HG03045 (cell line): ENCODE measurements around the gene PGBD1.

Source experiments
- ATAC-seq: cut with Tn5 transposase; IDR thresholded peaks from one replicate; pipeline ENCODE4 v1.9.1; 2021; ENCODE audit warnings: mild to moderate bottlenecking, moderate library complexity; ENCODE audit not compliant: unreplicated experiment

Gene PGBD1, protein sequence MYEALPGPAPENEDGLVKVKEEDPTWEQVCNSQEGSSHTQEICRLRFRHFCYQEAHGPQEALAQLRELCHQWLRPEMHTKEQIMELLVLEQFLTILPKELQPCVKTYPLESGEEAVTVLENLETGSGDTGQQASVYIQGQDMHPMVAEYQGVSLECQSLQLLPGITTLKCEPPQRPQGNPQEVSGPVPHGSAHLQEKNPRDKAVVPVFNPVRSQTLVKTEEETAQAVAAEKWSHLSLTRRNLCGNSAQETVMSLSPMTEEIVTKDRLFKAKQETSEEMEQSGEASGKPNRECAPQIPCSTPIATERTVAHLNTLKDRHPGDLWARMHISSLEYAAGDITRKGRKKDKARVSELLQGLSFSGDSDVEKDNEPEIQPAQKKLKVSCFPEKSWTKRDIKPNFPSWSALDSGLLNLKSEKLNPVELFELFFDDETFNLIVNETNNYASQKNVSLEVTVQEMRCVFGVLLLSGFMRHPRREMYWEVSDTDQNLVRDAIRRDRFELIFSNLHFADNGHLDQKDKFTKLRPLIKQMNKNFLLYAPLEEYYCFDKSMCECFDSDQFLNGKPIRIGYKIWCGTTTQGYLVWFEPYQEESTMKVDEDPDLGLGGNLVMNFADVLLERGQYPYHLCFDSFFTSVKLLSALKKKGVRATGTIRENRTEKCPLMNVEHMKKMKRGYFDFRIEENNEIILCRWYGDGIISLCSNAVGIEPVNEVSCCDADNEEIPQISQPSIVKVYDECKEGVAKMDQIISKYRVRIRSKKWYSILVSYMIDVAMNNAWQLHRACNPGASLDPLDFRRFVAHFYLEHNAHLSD

DNA sequence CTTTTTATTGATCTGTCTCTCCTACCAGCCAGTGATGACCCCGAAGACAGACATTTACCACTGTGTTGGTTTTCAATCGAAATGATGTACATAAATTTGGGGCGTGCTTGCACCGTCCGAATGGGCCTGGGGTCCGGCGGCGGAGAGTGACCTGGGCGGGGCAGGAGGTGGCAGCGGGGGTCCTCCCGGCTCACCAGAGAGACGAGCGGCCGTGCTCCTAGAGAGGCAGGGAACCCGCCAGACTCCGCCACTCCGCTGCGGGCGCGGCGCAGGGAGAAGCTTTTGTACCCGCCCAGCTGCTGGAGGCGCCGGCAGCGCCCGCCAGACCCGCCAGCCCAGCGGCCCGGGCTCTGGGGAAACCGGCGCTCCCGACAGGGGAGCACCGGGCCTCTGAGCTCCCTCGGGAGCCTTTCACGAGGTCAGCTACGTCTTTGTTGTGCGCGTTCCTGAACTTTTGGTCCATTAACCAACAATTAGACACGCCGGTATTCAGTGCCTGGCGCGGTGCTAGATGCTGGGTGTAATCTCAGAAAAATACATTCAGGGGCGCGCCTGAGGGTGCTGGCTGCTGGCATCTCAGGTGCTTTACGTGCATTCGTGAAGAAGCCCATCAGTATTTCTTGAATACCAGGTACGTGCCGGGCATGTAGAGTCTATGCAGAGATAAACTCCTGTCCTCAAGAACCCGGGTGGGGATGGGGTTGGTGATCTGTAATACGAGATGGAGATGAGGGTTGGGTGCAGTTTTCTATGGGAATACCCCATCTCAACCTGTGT is at the start of gene PGBD1:
Gene PGBD1 (plus strand): TSS at position 285 of the 777 bp plus-strand sequence. CDS start 2,242 bp downstream, outside the sequence.
- ATAC-seq: peak; percentile 86

DNA sequence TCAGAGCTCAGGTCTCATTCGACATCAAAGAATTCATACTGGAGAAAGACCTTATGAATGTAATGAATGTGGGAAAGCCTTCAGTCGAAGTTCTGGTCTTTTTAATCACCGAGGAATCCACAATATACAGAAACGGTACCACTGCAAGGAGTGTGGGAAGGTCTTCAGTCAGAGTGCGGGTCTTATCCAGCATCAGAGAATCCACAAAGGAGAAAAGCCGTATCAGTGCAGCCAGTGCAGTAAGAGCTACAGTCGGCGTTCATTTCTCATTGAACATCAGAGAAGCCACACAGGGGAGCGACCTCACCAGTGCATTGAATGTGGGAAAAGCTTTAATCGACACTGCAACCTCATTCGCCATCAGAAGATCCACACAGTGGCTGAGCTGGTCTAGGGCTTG is 48.6 kb upstream of the PGBD1 start:
- no peak for ATAC-seq

DNA sequence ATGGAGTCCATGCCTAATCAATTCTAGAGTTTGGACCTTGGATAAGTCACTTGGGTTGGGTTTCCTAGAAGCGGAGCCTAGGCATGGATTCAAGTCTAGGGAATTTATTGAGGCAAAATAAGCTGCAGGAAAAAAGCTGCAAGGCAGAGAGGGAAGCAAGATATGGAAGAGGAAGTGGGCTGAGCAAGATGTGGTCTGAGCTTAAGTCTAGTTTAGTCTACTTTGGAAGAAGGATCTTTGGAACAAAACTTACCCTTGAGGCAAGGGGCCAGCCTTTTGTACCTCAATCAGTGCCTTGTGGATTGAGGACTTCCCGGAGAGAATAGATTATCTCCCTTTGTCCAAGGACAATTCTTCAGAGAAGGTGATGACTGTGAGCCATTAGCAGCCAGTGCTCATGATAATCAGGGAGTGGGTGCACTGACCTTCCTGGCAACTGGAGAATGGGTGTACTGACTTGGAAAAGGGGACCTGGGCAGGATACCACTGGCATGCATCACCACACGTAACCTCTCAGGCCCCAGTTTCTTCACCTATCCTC is 45.4 kb upstream of the PGBD1 start:
- ATAC-seq: no peak

DNA sequence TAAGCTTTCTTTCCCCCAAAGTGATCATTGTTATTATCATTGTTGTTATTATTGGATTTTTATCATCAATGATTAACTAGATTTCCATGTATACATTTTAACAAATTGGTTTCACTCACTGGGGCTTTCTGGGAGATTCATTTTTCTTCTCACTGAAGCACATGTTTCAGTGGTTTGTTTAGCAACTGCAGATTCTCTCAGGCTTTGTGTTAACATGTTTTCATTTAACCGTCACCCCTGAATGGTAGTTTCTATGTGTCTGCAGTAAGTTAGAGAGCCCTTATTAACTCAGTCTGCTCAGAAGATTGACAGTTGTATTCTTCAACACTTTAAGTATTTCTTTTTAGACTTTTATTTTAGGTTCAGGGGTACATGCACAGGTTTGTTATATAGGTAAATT is 41.7 kb upstream of the PGBD1 start:
- ATAC-seq: no peak

DNA sequence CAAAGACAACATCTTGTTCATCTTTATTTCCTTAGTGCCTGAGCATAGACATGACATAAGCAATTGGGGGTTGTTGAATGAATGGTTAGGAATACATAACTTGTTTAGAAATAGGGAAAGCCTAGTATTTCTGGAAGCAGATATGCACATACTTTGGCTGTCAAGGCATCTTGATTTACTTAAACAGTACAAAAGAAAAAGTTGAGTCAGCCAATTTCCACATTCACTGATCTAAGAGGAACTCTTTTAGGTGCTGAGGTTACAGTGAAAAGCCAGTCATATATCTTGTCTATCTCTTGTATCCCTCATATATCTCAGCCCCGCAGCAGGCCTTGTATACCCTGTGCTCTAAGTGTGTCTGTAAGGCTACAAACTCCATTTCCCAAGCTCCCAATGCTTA is 40.9 kb upstream of the PGBD1 start:
- ATAC-seq: no peak

DNA sequence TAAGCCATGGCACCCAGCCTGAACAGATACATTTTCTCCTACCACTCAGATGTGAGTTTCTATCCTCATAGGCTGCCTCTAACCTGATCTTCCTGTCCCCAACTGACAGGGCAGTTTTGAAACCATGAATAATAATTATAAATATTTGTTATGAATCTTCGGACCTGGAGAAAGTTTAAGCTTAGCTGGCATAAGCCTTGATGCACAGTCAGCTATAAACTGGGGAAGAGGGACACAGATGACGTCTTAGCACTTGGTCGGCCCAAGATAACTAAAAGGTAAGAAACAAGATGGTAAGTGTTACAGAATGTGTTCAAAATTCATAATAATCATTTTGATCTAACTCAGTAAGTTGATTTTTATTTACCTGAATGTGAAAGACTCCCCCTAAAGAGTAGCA is 37.4 kb upstream of the PGBD1 start:
- ATAC-seq: no peak

DNA sequence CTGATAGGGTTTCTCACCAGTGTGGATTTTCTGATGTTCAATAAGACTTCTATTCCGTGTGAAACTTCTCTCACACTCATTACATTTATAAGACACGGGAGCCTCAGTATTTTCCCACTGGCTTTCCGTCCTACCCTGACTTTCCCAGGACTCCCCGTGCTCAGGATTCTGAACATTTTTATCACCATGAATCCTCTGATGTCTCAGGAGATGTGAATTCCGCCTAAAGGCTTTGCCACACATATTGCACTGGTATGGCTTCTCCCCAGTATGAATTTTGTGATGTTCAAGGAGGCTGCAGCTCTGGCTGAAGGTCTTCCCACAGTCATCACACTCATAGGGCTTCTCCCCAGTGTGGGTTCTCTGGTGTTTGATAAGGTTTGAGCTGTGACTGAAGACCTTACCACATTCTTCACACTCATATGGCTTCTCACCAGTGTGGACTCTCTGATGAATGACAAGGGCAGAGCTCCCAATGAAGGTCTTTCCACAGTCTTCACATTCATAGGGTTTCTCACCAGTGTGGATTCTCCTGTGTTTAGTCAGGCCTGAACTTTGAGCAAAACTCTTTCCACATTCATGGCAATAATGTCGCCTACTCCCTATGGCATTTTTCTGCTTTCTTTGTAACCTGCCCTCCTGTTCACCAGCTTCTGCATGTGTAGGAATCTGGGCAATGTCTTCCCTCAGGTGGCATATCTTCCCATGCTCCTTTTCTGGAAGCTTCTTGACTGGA is 36.0 kb upstream of the PGBD1 start:
- no peak for ATAC-seq

DNA sequence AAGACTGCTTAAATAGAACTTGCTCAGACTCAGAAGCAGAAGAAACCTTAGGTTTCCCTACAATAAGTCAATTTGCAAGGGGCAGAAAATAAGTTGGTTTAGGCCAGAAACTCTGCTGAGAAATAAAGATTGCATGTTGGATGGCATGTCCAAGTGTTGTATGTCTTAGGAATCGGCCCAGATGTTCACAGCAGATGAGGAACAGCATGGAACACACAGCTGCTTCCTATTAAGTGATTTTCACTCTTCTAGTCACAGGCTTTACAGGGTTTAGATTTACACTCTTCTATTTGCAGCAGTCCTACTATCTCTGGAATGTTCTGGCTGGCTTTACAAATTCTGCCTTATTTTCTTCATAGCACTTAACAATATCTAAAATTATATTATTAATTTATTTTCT is 32.5 kb upstream of the PGBD1 start:
- no peak for ATAC-seq

DNA sequence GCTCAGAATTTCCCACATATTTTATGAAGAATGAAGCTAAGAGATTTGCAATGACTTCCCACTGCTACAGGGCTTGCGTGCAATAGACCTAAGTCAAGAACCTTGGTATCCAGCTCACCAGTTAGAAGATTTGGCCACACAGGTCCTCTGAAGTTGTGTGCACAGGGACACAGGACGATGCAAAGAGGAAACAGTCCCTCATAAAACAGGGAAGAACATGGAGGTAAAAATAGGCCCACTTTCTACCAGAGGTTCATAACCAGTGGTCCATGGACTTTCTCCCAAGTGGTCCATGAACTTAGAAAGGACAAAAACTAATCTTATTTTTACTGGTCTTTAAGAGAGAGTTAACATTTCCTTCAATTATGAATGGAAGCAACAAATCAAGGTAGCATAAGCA is 30.6 kb upstream of the PGBD1 start:
- no peak for ATAC-seq

DNA sequence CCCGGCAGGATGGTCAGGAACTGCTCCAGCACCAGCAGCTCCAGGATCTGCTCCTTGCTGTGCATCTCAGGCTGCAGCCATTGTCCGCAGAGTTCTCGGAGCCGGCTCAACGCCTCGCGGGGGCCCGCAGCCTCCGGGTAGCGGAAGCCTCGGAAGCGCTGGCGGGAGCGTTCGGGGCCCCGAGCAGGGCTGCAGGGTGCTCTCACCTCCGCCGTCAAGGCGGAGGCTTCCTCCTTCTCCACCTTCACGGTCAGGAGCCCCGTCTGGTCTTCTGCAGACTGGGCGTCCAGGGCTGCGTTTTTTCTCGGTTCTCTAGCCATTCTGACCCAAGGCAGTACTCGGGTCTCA is 29.7 kb upstream of the PGBD1 start:
- peak; percentile 49 for ATAC-seq

DNA sequence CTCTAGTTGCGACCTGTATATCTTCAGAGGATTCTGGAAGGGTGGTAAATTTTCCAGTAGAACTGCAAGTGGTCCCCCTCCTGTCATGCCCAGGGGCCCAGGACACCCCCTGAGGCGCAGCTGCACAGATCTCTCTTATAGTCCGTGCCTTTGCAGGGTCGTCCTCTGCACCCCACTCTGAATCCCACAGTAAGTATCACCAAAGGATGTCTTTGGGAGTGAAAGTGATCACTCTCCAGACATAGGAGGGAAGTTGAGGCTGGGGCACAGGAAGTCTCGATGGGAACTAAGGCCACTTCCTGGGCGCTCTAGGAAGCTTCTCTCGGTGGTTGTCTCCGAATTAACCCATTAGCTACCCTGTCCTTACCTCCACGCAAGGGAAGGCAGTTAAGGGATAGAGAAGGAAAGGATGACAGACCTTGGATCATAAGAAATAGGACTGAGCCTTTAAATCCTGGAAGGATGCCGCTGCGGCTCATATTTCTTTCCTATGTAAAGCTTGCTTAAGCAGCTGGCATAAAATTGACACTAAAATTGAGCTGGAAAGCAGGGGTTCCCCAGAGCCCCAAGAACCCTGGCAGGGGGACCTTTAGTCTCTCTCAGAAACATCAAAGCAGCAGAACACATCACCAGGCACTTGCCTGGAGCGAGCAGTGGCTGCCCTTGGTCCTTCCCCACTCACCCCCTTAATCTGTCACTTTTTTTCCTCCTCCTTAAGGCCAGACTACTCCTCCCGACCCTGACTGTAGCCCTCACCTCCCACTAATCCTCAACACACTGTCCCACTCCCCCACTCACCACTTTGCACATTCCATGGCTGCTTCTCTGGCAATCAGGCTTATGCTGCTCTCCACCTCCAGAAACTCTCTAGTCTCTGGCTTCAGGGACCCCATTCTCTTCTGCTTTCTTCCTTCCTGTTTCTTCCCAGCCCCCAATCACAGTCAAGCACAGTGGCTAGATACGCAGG is 29.1 kb upstream of the PGBD1 start, which contains the start of gene ZKSCAN4:
Gene ZKSCAN4 (minus strand): TSS at position 261 of the 967 bp plus-strand sequence. CDS start 289 bp downstream, outside the sequence.
- peak; percentile 74 for ATAC-seq

DNA sequence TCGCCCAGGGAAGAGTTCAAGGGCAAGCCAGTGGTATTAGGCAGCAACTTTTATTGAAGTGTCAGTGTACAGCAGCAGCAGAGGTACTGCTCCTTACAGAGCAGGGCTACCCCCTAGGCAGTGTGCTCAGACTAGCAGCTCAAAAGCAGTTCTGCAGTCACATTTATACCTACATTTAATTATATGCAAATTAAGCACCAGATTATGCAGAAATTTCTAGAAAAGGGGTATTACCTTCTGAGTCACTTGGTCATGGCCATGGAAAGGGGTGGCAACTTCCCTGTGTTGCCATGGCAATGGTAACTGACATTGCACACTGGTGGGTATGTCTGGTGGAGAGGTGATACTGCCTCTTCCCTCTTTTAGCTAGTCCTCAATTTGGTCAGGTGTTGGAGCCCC is 27.3 kb upstream of the PGBD1 start:
- ATAC-seq: no peak

DNA sequence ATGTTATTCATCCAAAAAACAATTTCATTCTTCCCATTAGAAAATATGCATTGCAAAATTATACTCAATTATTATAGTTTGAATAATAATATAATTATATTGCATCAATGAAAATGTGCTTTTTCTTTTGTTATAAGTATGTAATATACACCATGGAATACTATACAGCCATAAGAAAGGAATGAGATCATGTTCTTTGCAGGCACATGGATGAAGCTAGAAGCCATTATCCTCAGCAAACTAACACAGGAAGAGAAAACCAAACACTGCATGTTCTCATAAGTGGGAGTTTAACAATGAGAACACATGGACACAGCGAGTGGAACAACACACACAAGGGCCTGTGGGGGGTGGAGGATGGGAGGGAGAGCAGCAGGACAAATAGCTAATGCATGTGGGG is 24.3 kb upstream of the PGBD1 start:
- ATAC-seq: no peak

DNA sequence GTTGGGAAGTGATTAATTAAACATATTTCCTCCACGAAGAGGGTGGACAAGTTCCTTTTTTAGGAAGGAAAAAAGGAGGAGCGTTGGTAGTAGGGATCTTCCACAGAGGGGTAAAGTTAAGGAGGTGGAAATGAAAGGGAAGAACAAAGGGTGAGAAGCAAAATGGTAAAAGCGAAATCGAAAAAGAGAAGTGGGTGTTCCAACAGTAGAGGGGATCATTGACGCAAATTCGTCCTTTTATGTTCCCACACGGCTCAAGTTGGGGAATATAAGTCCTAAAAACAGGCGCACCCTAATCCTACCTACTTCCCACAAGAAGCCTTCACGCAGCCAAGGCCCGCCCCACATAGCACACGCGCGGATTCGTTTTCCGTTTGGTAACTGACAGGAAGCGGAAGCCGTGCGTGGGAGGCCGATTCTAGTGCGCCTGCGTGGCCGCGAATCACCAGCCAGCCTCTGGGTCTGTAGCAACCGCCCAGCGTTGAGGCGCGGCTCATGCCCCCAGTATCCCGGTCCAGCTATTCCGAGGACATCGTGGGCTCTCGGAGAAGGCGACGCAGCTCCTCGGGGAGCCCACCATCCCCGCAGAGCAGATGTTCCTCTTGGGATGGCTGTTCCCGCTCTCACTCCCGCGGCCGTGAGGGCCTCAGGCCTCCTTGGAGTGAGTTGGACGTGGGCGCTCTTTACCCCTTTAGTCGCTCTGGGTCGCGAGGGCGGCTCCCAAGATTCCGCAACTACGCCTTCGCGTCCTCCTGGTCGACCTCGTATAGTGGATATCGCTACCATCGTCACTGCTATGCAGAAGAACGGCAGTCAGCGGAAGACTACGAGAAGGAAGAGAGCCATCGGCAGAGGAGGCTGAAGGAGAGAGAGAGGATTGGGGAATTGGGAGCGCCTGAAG is 22.2 kb upstream of the PGBD1 start, which contains the start of gene NKAPL:
Gene NKAPL (plus strand): TSS at position 421 of the 901 bp plus-strand sequence. CDS start 75 bp downstream, at position 496.
- no peak for ATAC-seq

DNA sequence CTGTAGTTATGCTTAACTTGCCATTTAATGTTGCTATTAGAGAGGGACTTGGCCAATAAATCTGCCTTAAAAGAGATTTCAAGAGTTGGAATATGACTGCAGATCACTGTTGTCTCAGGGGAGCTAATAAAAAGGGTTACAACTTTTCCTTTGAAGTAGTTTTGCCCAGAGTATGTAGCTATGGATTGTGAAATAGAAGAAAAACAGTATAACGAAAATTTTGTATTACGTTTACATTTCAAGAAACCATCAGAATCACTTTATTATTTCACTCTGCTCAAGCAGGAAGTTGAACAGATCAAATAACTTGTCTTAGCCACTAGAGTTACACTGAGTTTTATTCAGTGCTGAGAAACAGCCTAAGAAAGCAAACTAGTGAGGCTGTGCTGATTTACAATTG is 17.4 kb upstream of the PGBD1 start:
- ATAC-seq: no peak

DNA sequence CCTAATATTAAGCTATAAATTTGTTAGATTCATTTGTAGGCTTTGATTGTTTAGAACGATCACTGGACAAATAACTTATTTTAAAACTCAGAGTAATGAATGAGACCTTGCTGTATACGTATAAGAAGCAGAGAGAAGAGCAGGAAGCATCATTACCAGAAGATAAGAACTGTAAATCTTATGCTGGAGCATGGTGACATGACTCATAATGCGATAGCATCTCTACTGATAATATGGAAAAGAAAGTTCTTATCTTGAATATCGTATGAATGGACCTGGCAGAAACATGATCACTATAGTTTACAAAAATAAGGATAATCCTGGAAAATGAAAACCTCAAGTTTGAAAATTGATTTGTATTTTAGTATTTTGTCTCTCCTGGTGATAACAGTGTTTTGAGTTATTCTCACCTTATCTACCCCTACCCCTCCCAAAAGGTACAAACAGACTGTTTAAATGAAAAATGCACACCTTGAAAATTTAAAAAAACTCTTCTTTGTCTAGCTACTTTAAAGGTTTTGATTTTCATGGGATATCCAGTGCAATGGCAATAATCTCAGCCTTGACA is 16.5 kb upstream of the PGBD1 start:
- no peak for ATAC-seq

DNA sequence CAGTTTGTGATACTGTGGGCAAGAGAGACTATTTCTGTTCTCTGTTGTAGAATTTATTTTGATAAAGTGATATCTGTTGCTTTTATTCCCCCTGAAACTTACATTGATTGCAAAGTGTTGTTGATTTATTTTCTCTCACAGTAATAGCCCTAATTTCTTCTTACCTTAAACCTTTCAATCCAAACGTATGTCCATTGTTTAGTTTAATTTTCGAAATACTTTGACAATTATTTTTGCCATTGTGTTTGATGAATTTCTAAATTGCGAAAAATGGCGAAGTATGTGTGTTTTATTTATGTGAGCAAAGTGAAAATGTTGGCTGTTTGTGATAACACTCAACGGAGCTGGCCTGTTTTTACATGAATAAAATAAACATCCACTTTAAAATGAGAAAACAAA is 14.8 kb upstream of the PGBD1 start:
- no peak for ATAC-seq
